ENCODE measurements around the gene TFF2.
A peak's percentile ranks its signal among the peaks of the same experiment; 100 is the strongest.

The TFF2 gene

GRCh38 chr21:42346866-42347600 lies 3.8 kb downstream of the TFF2 start:
- FAIRE-seq = no peak
- no peak for DNase-seq (ENCODE audit: low spot score)

- DNase-seq (ENCODE audit: low spot score) = no peak
- FAIRE-seq = no peak
Observed at GRCh38 chr21:42346441-42346840, 4.4 kb downstream of the TFF2 start.

- DNase-seq (ENCODE audit: low spot score) (no peak), FAIRE-seq (no peak)
Observed at GRCh38 chr21:42344631-42345030, 6.2 kb downstream of the TFF2 start.

- no peak for DNase-seq (ENCODE audit: low spot score)
- FAIRE-seq = no peak
Observed at GRCh38 chr21:42343963-42344510, 6.8 kb downstream of the TFF2 start.

GRCh38 chr21:42343556-42343955 lies 7.2 kb downstream of the TFF2 start:
- DNase-seq (ENCODE audit: low spot score) (no peak), FAIRE-seq (no peak)

GRCh38 chr21:42343101-42343500 lies 7.7 kb downstream of the TFF2 start:
- FAIRE-seq (no peak), DNase-seq (ENCODE audit: low spot score) (no peak)

GRCh38 chr21:42341776-42342542 lies 8.8 kb downstream of the TFF2 start:
- FAIRE-seq (no peak), DNase-seq (ENCODE audit: low spot score) (no peak)

GRCh38 chr21:42340187-42341050 lies 10.4 kb downstream of the TFF2 start:
- no peak for FAIRE-seq
- DNase-seq (ENCODE audit: low spot score) = no peak

GRCh38 chr21:42338729-42339715 lies 11.8 kb downstream of the TFF2 start:
- DNase-seq (ENCODE audit: low spot score) (no peak), FAIRE-seq (no peak)

GRCh38 chr21:42337830-42338728 lies 12.7 kb downstream of the TFF2 start:
- peak; percentile 16 for DNase-seq (ENCODE audit: low spot score)
- no peak for FAIRE-seq

- no peak for FAIRE-seq
- no peak for DNase-seq (ENCODE audit: low spot score)
Observed at GRCh38 chr21:42337276-42337675, 13.5 kb downstream of the TFF2 start.

GRCh38 chr21:42336054-42336453 lies 14.7 kb downstream of the TFF2 start:
- DNase-seq (ENCODE audit: low spot score) = peak; percentile 40
- no peak for FAIRE-seq

GRCh38 chr21:42332557-42333317 lies 18.1 kb downstream of the TFF2 start:
- no peak for FAIRE-seq
- no peak for DNase-seq (ENCODE audit: low spot score)

GRCh38 chr21:42331660-42332059 lies 19.1 kb downstream of the TFF2 start:
- FAIRE-seq = no peak
- DNase-seq (ENCODE audit: low spot score) = no peak

- FAIRE-seq (no peak), DNase-seq (ENCODE audit: low spot score) (no peak)
Observed at GRCh38 chr21:42330380-42331371, 20.1 kb downstream of the TFF2 start.

- DNase-seq (ENCODE audit: low spot score) (no peak), FAIRE-seq (no peak)
Observed at GRCh38 chr21:42324896-42325295, 25.9 kb downstream of the TFF2 start.

- FAIRE-seq = no peak
- DNase-seq (ENCODE audit: low spot score) = no peak
Observed at GRCh38 chr21:42321845-42322244, 28.9 kb downstream of the TFF2 start.

Measured in urothelium cell line (cell line).